HG03354 (cell line): ENCODE data around the gene EPB41L2.
"Not testable (repeated sequence)": the region's sequence is repeated elsewhere in the genome, so short reads cannot be mapped to it uniquely, and the experiment has no call there.

Experiments
- ATAC-seq: cut with Tn5 transposase; IDR thresholded peaks from one replicate; pipeline ENCODE4 v1.9.1; 2021; ENCODE audit warnings: mild to moderate bottlenecking; ENCODE audit not compliant: unreplicated experiment, poor library complexity, severe bottlenecking

The EPB41L2 gene

GRCh38 chr6:130964808-130965604 is 98.0 kb downstream of the EPB41L2 start:
- peak; percentile 53 for ATAC-seq

GRCh38 chr6:130964289-130964688 is 98.8 kb downstream of the EPB41L2 start:
- ATAC-seq, result no peak

- ATAC-seq, result no peak
Measured at GRCh38 chr6:130962966-130963365, 100.1 kb downstream of the EPB41L2 start.

- ATAC-seq, result no peak
Measured at GRCh38 chr6:130961148-130961547, 101.9 kb downstream of the EPB41L2 start.

GRCh38 chr6:130959951-130960350 is 103.1 kb downstream of the EPB41L2 start:
- ATAC-seq, result no peak

GRCh38 chr6:130958468-130958867 is 104.6 kb downstream of the EPB41L2 start:
- no peak for ATAC-seq

- ATAC-seq, result no peak
Measured at GRCh38 chr6:130955755-130956154, 107.3 kb downstream of the EPB41L2 start.

- no peak for ATAC-seq
Measured at GRCh38 chr6:130949553-130949952, 113.5 kb downstream of the EPB41L2 start.

- no peak for ATAC-seq
Measured at GRCh38 chr6:130947464-130947863, 115.6 kb downstream of the EPB41L2 start.

- no peak for ATAC-seq
Measured at GRCh38 chr6:130946076-130946475, 117.0 kb downstream of the EPB41L2 start.

- ATAC-seq, result peak; percentile 43
Measured at GRCh38 chr6:130945401-130945919, 117.6 kb downstream of the EPB41L2 start.

GRCh38 chr6:130944486-130944885 is 118.6 kb downstream of the EPB41L2 start:
- no peak for ATAC-seq

- ATAC-seq, result no peak
Measured at GRCh38 chr6:130943738-130944137, 119.3 kb downstream of the EPB41L2 start.

GRCh38 chr6:130942752-130943151 is 120.3 kb downstream of the EPB41L2 start:
- ATAC-seq, result not testable (repeated sequence)

GRCh38 chr6:130937942-130938604 is 125.0 kb downstream of the EPB41L2 start:
- no peak for ATAC-seq

GRCh38 chr6:130936933-130937332 is 126.1 kb downstream of the EPB41L2 start:
- no peak for ATAC-seq

- no peak for ATAC-seq
Measured at GRCh38 chr6:130935978-130936377, 127.1 kb downstream of the EPB41L2 start.

GRCh38 chr6:130934848-130935585 is 128.0 kb downstream of the EPB41L2 start:
- no peak for ATAC-seq

GRCh38 chr6:130933712-130934200 is 129.3 kb downstream of the EPB41L2 start:
- ATAC-seq, result no peak

GRCh38 chr6:130932921-130933320 is 130.1 kb downstream of the EPB41L2 start:
- no peak for ATAC-seq
